Measurements from ENCODE around the gene LTBP2.

The LTBP2 gene

DNA sequence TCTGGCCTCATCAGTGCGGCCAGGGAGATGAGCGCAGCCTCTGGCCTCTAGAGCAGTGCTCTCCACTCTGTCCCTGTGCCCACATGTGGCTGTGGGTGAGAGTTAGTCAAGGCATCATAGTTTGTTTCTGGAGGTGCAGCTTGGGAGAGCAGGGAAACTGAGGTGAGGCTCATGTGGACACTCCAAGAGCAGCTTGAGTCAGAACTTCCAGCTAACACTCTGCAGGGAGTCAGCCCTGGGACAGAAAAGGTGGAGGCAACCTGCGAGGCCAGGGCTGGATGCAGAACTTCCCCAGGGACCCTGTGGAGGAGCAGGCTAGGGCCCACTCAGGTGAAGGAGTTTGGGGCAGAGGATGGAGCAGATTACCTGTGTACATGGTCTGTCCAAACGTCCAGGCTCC, 107.6 kb downstream of the LTBP2 start:
- ChIA-PET CTCF (no interaction called here), POLR2A (interaction anchor here (1.0 kb wide), 1 partner anchor 11 kb away, joined by 3 read pairs; the partner anchor contains the start of genes ISCA2 and NPC2)
- Histone ChIP-seq H3K4me1 (ENCODE audit: control insufficient read depth, insufficient read depth, low read length) (no peaks in the 10 kb centered on the region), H3K9me3 (ENCODE audit: control insufficient read depth, insufficient read depth, low read depth, low read length) (no peaks in the 10 kb centered on the region), H3K36me3 (ENCODE audit: control insufficient read depth in 2 of 2, insufficient read depth in 1 of 2, low read length in 2 of 2) (no peaks in the 10 kb centered on the region), H3K4me3 (ENCODE audit: low read depth, low read length) (no peak overlapping the region), H3K27ac (ENCODE audit: extremely low read depth, low read depth, low read length) (no peak overlapping the region)
- TF ChIP-seq ZNF157 (tag by site-specific recombination; IDR thresholded peaks at IDR 0.05) = no peak
- TF ChIP-seq ZNF558 (tag by site-specific recombination; IDR thresholded peaks at IDR 0.05) = no peak
- TF ChIP-seq SALL2 (tag by site-specific recombination; IDR thresholded peaks at IDR 0.05; ENCODE audit: borderline replicate concordance) = no peak
- TF ChIP-seq ZNF549 (tag by site-specific recombination; IDR thresholded peaks at IDR 0.05) = no peak
- TF ChIP-seq, protein P1, sequence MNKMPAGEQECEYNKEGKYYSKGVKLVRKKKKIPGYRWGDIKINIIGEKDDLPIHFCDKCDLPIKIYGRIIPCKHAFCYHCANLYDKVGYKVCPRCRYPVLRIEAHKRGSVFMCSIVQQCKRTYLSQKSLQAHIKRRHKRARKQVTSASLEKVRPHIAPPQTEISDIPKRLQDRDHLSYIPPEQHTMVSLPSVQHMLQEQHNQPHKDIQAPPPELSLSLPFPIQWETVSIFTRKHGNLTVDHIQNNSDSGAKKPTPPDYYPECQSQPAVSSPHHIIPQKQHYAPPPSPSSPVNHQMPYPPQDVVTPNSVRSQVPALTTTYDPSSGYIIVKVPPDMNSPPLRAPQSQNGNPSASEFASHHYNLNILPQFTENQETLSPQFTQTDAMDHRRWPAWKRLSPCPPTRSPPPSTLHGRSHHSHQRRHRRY (tag by site-specific recombination; IDR thresholded peaks at IDR 0.05) = no peak
- TF ChIP-seq, protein P2, sequence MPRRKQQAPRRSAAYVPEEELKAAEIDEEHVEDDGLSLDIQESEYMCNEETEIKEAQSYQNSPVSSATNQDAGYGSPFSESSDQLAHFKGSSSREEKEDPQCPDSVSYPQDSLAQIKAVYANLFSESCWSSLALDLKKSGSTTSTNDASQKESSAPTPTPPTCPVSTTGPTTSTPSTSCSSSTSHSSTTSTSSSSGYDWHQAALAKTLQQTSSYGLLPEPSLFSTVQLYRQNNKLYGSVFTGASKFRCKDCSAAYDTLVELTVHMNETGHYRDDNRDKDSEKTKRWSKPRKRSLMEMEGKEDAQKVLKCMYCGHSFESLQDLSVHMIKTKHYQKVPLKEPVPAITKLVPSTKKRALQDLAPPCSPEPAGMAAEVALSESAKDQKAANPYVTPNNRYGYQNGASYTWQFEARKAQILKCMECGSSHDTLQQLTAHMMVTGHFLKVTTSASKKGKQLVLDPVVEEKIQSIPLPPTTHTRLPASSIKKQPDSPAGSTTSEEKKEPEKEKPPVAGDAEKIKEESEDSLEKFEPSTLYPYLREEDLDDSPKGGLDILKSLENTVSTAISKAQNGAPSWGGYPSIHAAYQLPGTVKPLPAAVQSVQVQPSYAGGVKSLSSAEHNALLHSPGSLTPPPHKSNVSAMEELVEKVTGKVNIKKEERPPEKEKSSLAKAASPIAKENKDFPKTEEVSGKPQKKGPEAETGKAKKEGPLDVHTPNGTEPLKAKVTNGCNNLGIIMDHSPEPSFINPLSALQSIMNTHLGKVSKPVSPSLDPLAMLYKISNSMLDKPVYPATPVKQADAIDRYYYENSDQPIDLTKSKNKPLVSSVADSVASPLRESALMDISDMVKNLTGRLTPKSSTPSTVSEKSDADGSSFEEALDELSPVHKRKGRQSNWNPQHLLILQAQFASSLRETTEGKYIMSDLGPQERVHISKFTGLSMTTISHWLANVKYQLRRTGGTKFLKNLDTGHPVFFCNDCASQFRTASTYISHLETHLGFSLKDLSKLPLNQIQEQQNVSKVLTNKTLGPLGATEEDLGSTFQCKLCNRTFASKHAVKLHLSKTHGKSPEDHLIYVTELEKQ (tag by site-specific recombination; IDR thresholded peaks at IDR 0.05; ENCODE audit: borderline replicate concordance) = no peak

DNA sequence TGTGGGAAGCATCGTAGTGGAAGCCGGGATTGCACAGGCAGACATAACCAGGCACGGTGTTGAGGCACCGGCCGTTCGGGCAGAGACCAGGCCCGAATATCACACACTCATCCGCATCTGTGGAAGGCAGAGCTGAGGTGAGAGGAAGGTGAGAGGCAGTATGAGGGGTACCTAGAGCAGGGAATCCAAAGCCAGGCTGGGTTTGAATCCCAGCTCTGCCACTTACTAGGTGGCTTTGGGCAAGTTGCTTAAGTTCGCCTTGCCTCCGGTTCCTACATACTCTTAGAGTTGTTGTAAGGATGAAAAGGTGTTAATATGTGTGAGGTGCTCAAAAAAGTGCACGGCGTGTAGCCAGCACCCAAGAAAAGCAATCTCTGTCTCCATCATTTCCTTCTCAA, 108.1 kb downstream of the LTBP2 start:
- Histone ChIP-seq H3K9me3 (ENCODE audit: control insufficient read depth, insufficient read depth, low read depth, low read length) (no peaks in the 10 kb centered on the region), H3K27ac (ENCODE audit: extremely low read depth, low read depth, low read length) (no peak overlapping the region), H3K36me3 (ENCODE audit: control insufficient read depth in 2 of 2, insufficient read depth in 1 of 2, low read length in 2 of 2) (no peaks in the 10 kb centered on the region), H3K4me3 (ENCODE audit: low read depth, low read length) (no peak overlapping the region), H3K4me1 (ENCODE audit: control insufficient read depth, insufficient read depth, low read length) (no peaks in the 10 kb centered on the region)
- ChIA-PET POLR2A (interaction anchor here (1.0 kb wide), 1 partner anchor 11 kb away, joined by 3 read pairs; the partner anchor contains the start of genes ISCA2 and NPC2), CTCF (no interaction called here)
- TF ChIP-seq, protein P3, sequence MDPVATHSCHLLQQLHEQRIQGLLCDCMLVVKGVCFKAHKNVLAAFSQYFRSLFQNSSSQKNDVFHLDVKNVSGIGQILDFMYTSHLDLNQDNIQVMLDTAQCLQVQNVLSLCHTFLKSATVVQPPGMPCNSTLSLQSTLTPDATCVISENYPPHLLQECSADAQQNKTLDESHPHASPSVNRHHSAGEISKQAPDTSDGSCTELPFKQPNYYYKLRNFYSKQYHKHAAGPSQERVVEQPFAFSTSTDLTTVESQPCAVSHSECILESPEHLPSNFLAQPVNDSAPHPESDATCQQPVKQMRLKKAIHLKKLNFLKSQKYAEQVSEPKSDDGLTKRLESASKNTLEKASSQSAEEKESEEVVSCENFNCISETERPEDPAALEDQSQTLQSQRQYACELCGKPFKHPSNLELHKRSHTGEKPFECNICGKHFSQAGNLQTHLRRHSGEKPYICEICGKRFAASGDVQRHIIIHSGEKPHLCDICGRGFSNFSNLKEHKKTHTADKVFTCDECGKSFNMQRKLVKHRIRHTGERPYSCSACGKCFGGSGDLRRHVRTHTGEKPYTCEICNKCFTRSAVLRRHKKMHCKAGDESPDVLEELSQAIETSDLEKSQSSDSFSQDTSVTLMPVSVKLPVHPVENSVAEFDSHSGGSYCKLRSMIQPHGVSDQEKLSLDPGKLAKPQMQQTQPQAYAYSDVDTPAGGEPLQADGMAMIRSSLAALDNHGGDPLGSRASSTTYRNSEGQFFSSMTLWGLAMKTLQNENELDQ (tag by site-specific recombination; IDR thresholded peaks at IDR 0.05; ENCODE audit: low read depth) = no peak
- TF ChIP-seq KLF16 (tag by site-specific recombination; IDR thresholded peaks at IDR 0.05) (no peak), REPIN1 (tag by site-specific recombination; IDR thresholded peaks at IDR 0.05; ENCODE audit: low read depth) (no peak), ZNF585B (tag by site-specific recombination; IDR thresholded peaks at IDR 0.05) (no peak), OSR2 (tag by site-specific recombination; IDR thresholded peaks at IDR 0.05) (no peak), ZNF248 (tag by site-specific recombination; IDR thresholded peaks at IDR 0.05) (no peak), ZNF202 (tag by site-specific recombination; IDR thresholded peaks at IDR 0.05; ENCODE audit: borderline replicate concordance) (no peak), ZNF777 (tag by site-specific recombination; IDR thresholded peaks at IDR 0.05; ENCODE audit: borderline replicate concordance) (no peak), ZNF747 (tag by site-specific recombination; IDR thresholded peaks at IDR 0.05) (no peak)
- TF ChIP-seq, protein P4, sequence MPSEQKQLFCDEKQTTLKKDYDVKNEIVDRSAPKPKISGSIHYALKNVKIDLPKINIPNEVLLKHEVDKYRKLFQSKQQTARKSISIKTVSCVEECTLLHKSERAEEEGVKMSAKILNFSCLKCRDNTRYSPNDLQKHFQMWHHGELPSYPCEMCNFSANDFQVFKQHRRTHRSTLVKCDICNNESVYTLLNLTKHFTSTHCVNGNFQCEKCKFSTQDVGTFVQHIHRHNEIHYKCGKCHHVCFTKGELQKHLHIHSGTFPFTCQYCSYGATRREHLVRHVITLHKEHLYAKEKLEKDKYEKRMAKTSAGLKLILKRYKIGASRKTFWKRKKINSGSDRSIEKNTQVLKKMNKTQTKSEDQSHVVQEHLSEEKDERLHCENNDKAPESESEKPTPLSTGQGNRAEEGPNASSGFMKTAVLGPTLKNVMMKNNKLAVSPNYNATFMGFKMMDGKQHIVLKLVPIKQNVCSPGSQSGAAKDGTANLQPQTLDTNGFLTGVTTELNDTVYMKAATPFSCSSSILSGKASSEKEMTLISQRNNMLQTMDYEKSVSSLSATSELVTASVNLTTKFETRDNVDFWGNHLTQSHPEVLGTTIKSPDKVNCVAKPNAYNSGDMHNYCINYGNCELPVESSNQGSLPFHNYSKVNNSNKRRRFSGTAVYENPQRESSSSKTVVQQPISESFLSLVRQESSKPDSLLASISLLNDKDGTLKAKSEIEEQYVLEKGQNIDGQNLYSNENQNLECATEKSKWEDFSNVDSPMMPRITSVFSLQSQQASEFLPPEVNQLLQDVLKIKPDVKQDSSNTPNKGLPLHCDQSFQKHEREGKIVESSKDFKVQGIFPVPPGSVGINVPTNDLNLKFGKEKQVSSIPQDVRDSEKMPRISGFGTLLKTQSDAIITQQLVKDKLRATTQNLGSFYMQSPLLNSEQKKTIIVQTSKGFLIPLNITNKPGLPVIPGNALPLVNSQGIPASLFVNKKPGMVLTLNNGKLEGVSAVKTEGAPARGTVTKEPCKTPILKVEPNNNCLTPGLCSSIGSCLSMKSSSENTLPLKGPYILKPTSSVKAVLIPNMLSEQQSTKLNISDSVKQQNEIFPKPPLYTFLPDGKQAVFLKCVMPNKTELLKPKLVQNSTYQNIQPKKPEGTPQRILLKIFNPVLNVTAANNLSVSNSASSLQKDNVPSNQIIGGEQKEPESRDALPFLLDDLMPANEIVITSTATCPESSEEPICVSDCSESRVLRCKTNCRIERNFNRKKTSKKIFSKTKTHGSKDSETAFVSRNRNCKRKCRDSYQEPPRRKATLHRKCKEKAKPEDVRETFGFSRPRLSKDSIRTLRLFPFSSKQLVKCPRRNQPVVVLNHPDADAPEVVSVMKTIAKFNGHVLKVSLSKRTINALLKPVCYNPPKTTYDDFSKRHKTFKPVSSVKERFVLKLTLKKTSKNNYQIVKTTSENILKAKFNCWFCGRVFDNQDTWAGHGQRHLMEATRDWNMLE (tag by site-specific recombination; conservative IDR thresholded peaks at IDR 0.05; ENCODE audit: low read depth) = no peak
- TF ChIP-seq, protein P5, sequence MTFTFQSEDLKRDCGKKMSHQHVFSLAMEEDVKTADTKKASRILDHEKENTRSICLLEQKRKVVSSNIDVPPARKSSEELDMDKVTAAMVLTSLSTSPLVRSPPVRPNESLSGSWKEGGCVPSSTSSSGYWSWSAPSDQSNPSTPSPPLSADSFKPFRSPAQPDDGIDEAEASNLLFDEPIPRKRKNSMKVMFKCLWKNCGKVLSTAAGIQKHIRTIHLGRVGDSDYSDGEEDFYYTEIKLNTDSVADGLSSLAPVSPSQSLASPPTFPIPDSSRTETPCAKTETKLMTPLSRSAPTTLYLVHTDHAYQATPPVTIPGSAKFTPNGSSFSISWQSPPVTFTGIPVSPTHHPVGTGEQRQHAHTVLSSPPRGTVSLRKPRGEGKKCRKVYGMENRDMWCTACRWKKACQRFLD (tag by site-specific recombination; IDR thresholded peaks at IDR 0.05) = no peak
- TF ChIP-seq, protein P6, sequence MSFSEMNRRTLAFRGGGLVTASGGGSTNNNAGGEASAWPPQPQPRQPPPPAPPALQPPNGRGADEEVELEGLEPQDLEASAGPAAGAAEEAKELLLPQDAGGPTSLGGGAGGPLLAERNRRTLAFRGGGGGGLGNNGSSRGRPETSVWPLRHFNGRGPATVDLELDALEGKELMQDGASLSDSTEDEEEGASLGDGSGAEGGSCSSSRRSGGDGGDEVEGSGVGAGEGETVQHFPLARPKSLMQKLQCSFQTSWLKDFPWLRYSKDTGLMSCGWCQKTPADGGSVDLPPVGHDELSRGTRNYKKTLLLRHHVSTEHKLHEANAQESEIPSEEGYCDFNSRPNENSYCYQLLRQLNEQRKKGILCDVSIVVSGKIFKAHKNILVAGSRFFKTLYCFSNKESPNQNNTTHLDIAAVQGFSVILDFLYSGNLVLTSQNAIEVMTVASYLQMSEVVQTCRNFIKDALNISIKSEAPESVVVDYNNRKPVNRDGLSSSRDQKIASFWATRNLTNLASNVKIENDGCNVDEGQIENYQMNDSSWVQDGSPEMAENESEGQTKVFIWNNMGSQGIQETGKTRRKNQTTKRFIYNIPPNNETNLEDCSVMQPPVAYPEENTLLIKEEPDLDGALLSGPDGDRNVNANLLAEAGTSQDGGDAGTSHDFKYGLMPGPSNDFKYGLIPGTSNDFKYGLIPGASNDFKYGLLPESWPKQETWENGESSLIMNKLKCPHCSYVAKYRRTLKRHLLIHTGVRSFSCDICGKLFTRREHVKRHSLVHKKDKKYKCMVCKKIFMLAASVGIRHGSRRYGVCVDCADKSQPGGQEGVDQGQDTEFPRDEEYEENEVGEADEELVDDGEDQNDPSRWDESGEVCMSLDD (tag by site-specific recombination; IDR thresholded peaks at IDR 0.05) = no peak
